HG03108 (cell line): Measurements from ENCODE around the gene CFDP1.
"Not testable (repeated sequence)": the region's sequence is repeated elsewhere in the genome, so short reads cannot be mapped to it uniquely, and the experiment has no call there.

Experiments used
- ATAC-seq: cut with Tn5 transposase; IDR thresholded peaks from one replicate; pipeline ENCODE4 v1.9.1; 2021; ENCODE audit warnings: moderate library complexity; ENCODE audit not compliant: unreplicated experiment

CFDP1 gene

GRCh38 chr16:75459691-75460090 lies 26.4 kb upstream of the CFDP1 start:
- no peak for ATAC-seq

DNA sequence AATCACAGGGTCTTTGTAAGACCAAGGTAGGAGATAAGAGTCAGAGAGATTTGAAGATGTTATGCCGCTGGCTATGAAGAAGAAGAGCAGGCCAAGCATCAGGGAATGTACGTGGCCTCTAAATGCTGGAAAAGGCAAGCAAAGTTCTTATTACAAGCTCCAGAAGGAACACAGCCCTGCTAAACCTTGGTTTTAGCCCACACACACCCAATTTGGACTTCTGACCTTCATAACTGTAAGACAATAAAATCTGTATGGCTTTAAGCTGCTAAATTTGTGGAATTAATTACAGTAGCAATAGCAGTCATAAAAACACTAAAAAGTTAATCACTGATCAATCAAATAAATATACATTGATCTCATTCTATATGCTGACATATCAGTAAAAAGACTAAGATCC lies 25.1 kb upstream of the CFDP1 start:
- no peak for ATAC-seq

DNA sequence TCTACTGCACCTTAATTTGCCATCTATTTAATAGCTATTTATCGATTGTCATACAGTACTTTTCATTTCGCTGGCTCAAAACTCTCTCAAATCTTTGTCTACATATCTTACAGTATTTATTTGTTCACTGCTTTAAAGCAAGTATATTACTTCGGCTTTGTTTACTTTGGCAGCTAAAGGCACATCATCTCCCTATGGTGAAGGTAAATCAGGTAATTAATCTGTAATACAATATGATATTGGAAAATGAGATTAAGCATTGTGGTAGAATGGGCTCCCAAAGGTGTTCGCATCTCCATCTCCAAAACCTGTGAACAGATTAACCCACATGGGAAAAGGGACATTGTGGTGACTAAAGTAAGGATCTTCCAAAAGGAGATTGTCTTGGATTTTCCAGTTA lies 24.7 kb upstream of the CFDP1 start:
- no peak for ATAC-seq

DNA sequence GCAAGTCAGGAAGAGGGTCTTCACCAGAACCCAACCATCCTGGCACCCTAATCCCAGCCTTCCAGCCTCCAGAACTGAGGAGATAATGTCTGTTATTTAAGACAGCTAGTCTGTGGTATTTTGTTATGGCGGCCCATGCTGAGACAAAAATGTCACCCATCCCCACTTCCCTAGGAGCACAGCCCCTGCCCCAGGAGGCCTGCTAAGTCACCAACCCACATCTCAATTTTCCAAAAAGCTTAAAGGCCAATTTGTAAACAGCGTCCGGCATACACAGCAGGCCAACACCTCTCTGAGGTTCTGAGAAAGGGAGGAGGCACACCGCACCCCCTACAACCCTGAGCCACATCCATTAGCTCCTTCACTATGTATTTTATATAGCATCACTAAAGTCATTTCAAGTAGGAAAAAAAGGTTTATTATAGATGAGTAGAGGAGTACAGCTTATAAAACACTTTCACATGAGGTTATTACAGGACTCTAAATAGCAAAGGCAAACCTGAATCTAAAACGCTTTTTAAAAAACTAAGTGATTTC lies 24.2 kb upstream of the CFDP1 start:
- no peak for ATAC-seq

DNA sequence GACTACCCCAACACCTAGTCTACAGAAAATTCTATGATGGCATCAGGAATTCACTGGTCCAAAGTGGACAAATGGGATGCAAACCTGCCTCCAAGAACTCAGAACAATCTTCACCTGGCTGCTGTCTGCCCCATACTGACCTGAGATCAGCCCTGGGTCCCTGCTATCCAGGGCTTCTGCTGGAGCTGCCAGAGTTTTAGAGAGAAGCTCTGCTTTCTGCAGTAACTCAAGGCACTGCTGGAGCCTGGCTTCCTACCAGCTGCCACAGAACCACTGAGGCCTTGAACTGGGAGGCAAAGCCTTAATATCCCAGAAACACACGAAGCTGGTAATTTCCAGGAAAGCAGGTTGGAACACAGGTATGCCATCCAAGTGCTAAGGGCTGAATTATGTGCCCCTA lies 23.7 kb upstream of the CFDP1 start:
- ATAC-seq = no peak

- not testable (repeated sequence) for ATAC-seq
Observed at GRCh38 chr16:75456486-75456885, 23.2 kb upstream of the CFDP1 start.

DNA sequence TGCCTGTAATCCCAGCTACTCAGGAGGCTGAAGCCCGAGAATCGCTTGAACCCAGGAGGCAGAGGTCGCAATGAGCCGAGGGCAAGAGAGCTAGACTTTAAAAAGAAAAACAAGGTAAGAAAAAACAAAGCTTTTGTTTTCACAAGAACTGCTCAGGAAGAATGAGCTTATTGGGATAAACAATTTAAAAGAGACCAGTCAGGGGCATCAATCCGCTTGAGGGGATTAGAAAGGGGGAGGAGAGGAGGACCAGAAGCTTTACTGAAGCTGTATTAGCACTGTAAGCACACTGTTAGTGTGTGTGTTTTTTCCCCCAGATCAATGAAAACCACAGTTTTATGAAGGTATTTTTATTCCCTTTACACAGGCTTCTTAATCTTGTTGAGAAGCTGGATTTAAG lies 22.4 kb upstream of the CFDP1 start:
- no peak for ATAC-seq

- no peak for ATAC-seq
Observed at GRCh38 chr16:75452464-75453190, 19.3 kb upstream of the CFDP1 start.

DNA sequence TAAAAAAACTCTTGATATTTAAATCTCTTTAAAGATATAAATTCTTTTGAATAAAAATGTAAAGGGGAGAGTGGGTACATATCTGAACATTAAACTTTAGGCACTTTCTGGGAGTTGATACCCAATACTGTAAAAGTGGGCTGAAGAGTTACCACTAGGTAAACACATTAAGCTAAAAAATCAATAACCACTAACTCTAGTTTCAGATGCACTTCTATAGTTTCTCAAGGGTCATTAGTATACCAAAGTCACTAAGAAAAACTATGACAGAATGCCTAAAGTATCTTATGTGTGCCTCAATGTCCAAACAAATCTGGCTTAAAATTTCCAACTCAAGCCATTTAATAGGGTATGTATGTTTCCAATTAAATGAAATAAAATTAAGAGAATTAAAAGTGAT lies 13.1 kb upstream of the CFDP1 start:
- no peak for ATAC-seq

- no peak for ATAC-seq
Observed at GRCh38 chr16:75445298-75445697, 12.0 kb upstream of the CFDP1 start.

- no peak for ATAC-seq
Observed at GRCh38 chr16:75443298-75443697, 10.0 kb upstream of the CFDP1 start.

DNA sequence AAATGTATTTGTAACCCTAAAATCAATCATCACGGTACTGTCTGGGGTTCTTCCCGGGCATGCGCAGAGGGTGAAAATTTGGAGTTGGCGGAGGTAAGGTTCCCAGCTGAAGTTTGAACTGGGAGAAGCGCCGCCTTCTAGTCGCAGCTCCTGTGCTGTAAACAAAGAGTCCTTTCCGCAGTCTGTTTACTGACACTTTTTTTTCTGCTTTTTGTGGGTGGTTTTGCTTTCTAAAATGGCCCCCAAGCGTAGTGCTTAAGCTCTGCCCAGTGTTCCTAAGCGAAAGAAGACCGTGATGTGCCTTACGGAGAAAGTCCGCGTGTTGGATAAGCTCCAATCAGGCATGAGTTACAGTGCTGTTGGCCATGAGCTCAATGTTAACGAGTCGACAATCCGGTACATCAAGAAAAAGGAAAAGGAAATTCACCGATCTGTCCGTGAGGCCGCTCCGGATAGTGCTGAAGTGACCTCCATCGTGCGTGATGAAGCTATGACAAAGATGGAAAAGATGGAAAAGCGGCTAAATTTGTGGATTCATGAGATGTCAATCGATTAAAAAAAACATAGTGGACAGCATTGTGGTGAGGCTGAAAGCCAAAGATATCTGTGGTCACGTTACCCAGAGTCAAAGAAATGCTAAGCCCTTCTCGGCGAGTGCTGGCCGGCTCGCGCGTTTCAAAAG lies 570 bp upstream of the CFDP1 start:
- ATAC-seq = peak; percentile 54

DNA sequence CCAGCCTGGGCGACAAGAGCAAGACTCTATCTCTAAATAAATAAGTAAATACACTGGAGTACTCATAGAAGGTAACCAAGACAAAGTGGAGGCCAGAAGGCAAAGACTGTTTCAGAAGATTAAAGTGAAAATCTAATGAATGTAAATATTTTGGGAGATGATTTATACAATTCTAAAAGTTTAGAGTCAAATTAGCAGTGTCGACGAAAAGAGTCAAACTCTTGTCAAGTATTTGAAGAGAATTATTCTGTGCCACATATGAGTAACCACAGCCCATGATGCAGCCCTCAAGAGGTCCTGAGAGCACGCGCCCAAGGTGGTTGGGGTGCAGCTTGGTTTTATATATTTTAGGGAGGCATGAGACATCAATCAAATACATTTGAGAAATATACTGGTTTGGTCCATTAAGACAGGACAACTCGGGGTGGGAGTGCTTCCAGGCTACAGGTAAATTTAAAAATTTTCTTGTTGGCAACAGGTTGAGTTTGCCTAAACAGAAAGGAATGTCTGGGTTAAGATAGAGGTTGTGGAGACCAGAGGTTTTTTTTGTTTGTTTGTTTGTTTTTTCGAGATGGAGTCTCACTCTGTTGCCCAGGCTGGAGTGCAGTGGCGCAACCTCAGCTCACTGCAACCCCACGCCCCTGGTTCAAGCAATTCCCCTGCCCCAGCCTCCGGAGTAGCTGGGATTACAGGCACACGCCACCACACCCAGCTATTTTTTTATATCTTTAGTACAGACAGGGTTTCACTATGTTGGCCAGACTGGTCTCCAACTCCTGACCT lies 3.5 kb downstream of the CFDP1 start:
- ATAC-seq = no peak

DNA sequence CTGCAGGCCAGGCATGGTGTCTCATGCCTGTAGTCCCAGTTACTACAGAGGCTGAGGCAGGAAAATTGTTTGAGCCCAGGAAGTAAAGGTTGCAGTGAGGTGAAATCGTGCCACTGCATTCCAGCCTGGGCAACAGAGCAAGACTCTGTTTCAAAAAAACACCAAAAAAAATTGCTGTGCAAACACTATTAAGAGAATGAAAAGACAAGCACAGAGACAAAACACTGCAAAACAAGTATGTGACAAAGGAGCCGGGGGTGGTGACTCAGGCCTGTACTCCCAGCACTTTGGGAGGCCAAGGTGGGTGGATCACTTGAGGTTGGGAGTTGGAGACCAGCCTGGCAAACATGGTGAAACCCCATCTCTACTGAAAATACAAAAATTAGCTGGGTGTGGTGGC lies 6.8 kb downstream of the CFDP1 start:
- not testable (repeated sequence) for ATAC-seq

DNA sequence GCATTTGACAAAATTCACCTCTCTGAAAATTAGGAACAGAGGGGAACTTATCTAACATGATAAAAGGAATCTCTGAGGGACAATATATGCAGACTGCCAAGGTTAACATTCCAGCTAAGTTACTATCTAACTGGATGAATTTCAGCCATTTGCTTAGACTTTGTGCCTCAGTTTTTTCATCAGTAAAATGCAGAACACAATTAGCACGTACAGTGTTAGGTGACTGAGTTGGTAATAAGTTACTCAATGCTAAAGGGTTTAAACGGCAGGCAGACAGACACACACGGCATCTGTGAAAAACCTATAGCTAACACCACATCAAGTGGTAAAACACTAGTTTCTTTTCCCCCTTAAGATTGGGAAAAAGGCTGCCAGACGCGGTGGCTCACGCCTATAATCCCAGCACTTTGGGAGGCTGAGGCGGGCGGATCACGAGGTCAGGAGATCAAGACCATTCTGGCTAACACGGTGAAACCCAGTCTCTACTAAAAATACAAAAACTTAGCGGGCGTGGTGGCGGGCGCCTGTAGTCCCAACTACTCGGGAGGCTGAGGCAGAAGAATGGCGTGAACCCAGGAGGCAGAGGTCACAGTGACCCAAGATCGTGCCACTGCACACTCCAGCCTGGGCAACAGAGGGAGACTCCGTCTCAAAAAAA lies 9.1 kb downstream of the CFDP1 start:
- not testable (repeated sequence) for ATAC-seq

DNA sequence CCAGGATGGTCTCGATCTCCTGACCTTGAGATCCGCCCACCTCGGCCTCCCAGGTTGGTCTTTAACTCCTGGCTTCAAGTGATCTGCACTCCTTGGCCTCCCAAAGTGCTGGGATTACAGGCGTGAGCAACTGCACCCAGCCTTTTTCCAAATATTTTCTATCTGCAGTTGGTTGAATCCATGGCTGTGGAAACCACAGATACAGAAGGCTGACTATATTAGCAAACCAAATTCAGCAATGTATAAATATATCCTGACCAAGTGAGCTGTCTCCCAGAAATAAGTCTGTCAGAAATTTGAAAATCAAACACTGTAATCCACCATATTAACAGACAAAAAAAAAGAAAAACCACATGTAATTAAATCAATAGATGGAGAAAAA lies 9.6 kb downstream of the CFDP1 start:
- no peak for ATAC-seq

GRCh38 chr16:75421820-75422126 lies 11.5 kb downstream of the CFDP1 start:
- ATAC-seq = no peak

- peak; percentile 92 for ATAC-seq
Observed at GRCh38 chr16:75420987-75421819, 12.1 kb downstream of the CFDP1 start.

GRCh38 chr16:75416904-75417565 lies 16.3 kb downstream of the CFDP1 start:
- no peak for ATAC-seq
